ENCODE data around the gene MCTP1.

GRCh38 chr5:95084757-95085156 lies 200.1 kb downstream of the MCTP1 start:
- no peak for TF ChIP-seq CTCF (IDR thresholded peaks at IDR 0.05)
- TF ChIP-seq POLR2A (IDR thresholded peaks at IDR 0.05) = no peak

Data from transverse colon (tissue), 3 donors.